ENCODE measurements around the gene LIMCH1. TPM values are rescaled to one million over a fixed set of nuclear protein-coding genes. Genes with fewer than 3 reads are reported as not detected.

The LIMCH1 gene
- total RNA-seq, 4 donors from 2014 or later, result 8.5 to 32.6 (median 27.0) TPM

- Histone ChIP-seq H3K4me3 (no peak overlapping the region), H3K9me3 (no peaks in the 10 kb centered on the region), H3K36me3 (no peaks in the 10 kb centered on the region), H3K4me1 (peaks cover 23% of the 10 kb centered on the region), H3K27me3 (peaks cover 96% of the 10 kb centered on the region), H3K27ac (no peak overlapping the region)
- 14% methylated on average over 32 of the region's 37 CpGs for WGBS
- TF ChIP-seq POLR2AphosphoS5 (IDR thresholded peaks at IDR 0.05) (no peak), EP300 (IDR thresholded peaks at IDR 0.05) (no peak), POLR2A (IDR thresholded peaks at IDR 0.05) (no peak)
- TF ChIP-seq, protein P1, sequence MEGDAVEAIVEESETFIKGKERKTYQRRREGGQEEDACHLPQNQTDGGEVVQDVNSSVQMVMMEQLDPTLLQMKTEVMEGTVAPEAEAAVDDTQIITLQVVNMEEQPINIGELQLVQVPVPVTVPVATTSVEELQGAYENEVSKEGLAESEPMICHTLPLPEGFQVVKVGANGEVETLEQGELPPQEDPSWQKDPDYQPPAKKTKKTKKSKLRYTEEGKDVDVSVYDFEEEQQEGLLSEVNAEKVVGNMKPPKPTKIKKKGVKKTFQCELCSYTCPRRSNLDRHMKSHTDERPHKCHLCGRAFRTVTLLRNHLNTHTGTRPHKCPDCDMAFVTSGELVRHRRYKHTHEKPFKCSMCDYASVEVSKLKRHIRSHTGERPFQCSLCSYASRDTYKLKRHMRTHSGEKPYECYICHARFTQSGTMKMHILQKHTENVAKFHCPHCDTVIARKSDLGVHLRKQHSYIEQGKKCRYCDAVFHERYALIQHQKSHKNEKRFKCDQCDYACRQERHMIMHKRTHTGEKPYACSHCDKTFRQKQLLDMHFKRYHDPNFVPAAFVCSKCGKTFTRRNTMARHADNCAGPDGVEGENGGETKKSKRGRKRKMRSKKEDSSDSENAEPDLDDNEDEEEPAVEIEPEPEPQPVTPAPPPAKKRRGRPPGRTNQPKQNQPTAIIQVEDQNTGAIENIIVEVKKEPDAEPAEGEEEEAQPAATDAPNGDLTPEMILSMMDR (IDR thresholded peaks at IDR 0.05), result no peak
- no peak for DNase-seq (ENCODE audit: low spot score in 2 of 2)
These were observed 208.7 kb downstream of the LIMCH1 start for GRCh38 chr4:41746440-41747229.

- Histone ChIP-seq H3K27ac (no peak overlapping the region), H3K4me1 (peaks cover 23% of the 10 kb centered on the region)
- WGBS, result 8% methylated on average over 40 of the region's 49 CpGs
These were observed 209.5 kb downstream of the LIMCH1 start for GRCh38 chr4:41747230-41748055.

DNA sequence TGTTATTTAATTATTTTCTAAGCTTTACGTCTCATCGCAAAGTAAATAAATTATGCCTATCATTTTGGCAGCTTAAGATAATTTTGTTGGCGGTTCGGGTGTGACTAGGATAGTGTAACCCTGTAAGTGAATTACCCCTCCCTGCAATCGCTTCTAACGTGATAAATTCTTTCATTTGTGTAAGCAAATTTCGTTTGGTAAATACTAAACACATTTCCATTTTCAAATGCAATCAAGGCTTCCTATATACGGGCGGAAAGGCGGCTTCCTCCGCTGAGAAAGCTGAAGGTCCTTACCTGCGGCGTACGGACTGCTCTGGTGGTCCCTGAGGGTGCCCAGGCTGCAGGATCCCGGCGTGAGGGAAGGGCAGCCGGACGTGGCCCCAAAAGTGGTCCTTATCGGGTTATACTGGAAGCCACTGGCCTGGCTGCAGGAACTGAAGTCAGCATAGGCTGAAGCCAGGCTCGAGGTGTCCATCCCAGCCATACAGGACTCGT lies 210.2 kb downstream of the LIMCH1 start:
- H3K9me3 ChIP-seq, result no peaks in the 10 kb centered on the region
- H3K27ac ChIP-seq, result no peak overlapping the region
- peaks cover 23% of the 10 kb centered on the region for H3K4me1 ChIP-seq
- TF ChIP-seq POLR2AphosphoS5 (IDR thresholded peaks at IDR 0.05) (no peak), POLR2A (IDR thresholded peaks at IDR 0.05) (no peak), EP300 (IDR thresholded peaks at IDR 0.05) (no peak)
- TF ChIP-seq, protein P1 (IDR thresholded peaks at IDR 0.05), result no peak
- peaks cover 99% of the 10 kb centered on the region for H3K27me3 ChIP-seq
- H3K36me3 ChIP-seq, result no peaks in the 10 kb centered on the region
- 7% methylated on average over 21 of the region's 21 CpGs for WGBS
- H3K4me3 ChIP-seq, result no peak overlapping the region
- no peak for DNase-seq (ENCODE audit: low spot score in 2 of 2)

More at GRCh38 chr4:41747230-41748055, 209.5 kb downstream of the LIMCH1 start:
- no peak overlapping the region for H3K4me3 ChIP-seq
- peaks cover 97% of the 10 kb centered on the region for H3K27me3 ChIP-seq
- no peaks in the 10 kb centered on the region for H3K36me3 ChIP-seq
- no peak for TF ChIP-seq POLR2A (IDR thresholded peaks at IDR 0.05)
- no peak for TF ChIP-seq EP300 (IDR thresholded peaks at IDR 0.05)
- no peak for TF ChIP-seq POLR2AphosphoS5 (IDR thresholded peaks at IDR 0.05)
- TF ChIP-seq, protein P1 (IDR thresholded peaks at IDR 0.05), result no peak
- DNase-seq (ENCODE audit: low spot score in 2 of 2), result no peak
- no peaks in the 10 kb centered on the region for H3K9me3 ChIP-seq

- 9% methylated on average over 15 of the region's 15 CpGs for WGBS
- TF ChIP-seq EP300 (IDR thresholded peaks at IDR 0.05) (no peak), POLR2AphosphoS5 (IDR thresholded peaks at IDR 0.05) (no peak), POLR2A (IDR thresholded peaks at IDR 0.05) (no peak)
- TF ChIP-seq, protein P1 (IDR thresholded peaks at IDR 0.05), result no peak
- DNase-seq (ENCODE audit: low spot score in 2 of 2), result no peak
- no peaks in the 10 kb centered on the region for H3K36me3 ChIP-seq
- no peak within 1 kb of the TSS for H3K27ac ChIP-seq
- peaks cover 23% of the 10 kb centered on the region for H3K4me1 ChIP-seq
- H3K4me3 ChIP-seq, result no peak within 1 kb of the TSS
- H3K27me3 ChIP-seq, result peaks cover 96% of the 10 kb centered on the region
- no peaks in the 10 kb centered on the region for H3K9me3 ChIP-seq
These were observed 210.9 kb downstream of the LIMCH1 start, which contains the start of gene PHOX2B for GRCh38 chr4:41748571-41749475. Gene PHOX2B (minus strand): TSS chr4:41748725. CDS start chr4:41748610, 115 bp downstream.

Measured in suprapubic skin (tissue), 4 donors.